Activated CD8-positive, alpha-beta memory T cell treated with anti-CD3 and anti-CD28 coated beads, Interleukin-2, amount 10 ng/mL, durations not matched to agents 7 days and 5 days (primary cell): ENCODE data around the gene CCSER1. TPM values are rescaled to one million over a fixed set of nuclear protein-coding genes. Genes with fewer than 3 reads are reported as not detected.
"Not testable (repeated sequence)": the region's sequence is repeated elsewhere in the genome, so short reads cannot be mapped to it uniquely, and the experiment has no call there.

Experiments
- ATAC-seq: fragments of 150-1000 bp; cut with Tn5 transposase; one replicate; pipeline ENCODE4 v1.10.0; 2021; ENCODE audit warnings: moderate library complexity
- CTCF ChIA-PET: fragments of 350-600 bp; sonication (Branson Sonifier 250); formaldehyde crosslinking; loops from one replicate; lab custom pipeline; 2021; ENCODE audit warnings: antibody characterized with exemption; lab: Charles Lee
- DNase-seq: peaks from one replicate; pipeline ENCODE4 v3.0.0-alpha.2; 2020
- H3K27ac Mint-ChIP-seq: one replicate; pipeline ENCODE4 v1.8.0; 2021; ENCODE audit warnings: mild to moderate bottlenecking, mixed read lengths
- H3K27me3 Mint-ChIP-seq: one replicate; pipeline ENCODE4 v1.8.0; 2021; ENCODE audit warnings: mixed read lengths
- H3K36me3 Mint-ChIP-seq: one replicate; pipeline ENCODE4 v1.8.0; 2021; ENCODE audit warnings: mild to moderate bottlenecking, mixed read lengths
- H3K4me1 Mint-ChIP-seq: one replicate; pipeline ENCODE4 v1.8.0; 2021; ENCODE audit warnings: mixed read lengths
- H3K4me3 Mint-ChIP-seq: one replicate; pipeline ENCODE4 v1.8.0; 2021; ENCODE audit warnings: mild to moderate bottlenecking, moderate library complexity, mixed read lengths
- H3K9me3 Mint-ChIP-seq: one replicate; pipeline ENCODE4 v1.8.0; 2022; ENCODE audit warnings: low read depth, mixed read lengths
- total RNA-seq, 2 experiments: library from RNA; stranded (reverse); gene quantifications; one replicate each; pipeline ENCODE4 v1.2.3, GENCODE V29; 2021

Gene CCSER1
- total RNA-seq, 2 experiments from 2014 or later = 0.16 TPM; not detected in 1

GRCh38 chr4:91064157-91064853, 937.1 kb downstream of the CCSER1 start:
- CTCF ChIA-PET = no interaction called here
- H3K27ac Mint-ChIP-seq = no peak overlapping the region
- DNase-seq = no peak
- no peaks in the 10 kb centered on the region for H3K27me3 Mint-ChIP-seq
- no peak overlapping the region for H3K4me3 Mint-ChIP-seq
- no peak for ATAC-seq
- H3K4me1 Mint-ChIP-seq = no peaks in the 10 kb centered on the region
- H3K9me3 Mint-ChIP-seq = no peaks in the 10 kb centered on the region
- no peaks in the 10 kb centered on the region for H3K36me3 Mint-ChIP-seq

GRCh38 chr4:91065117-91065516, 937.9 kb downstream of the CCSER1 start:
- Mint-ChIP-seq H3K9me3 (no peaks in the 10 kb centered on the region), H3K4me1 (no peaks in the 10 kb centered on the region), H3K36me3 (no peaks in the 10 kb centered on the region), H3K27me3 (no peaks in the 10 kb centered on the region), H3K27ac (no peak overlapping the region), H3K4me3 (no peak overlapping the region)
- DNase-seq = no peak
- CTCF ChIA-PET = no interaction called here
- no peak for ATAC-seq

GRCh38 chr4:91070736-91071135, 943.5 kb downstream of the CCSER1 start:
- H3K27me3 Mint-ChIP-seq = no peaks in the 10 kb centered on the region
- no peaks in the 10 kb centered on the region for H3K4me1 Mint-ChIP-seq
- no peaks in the 10 kb centered on the region for H3K9me3 Mint-ChIP-seq
- CTCF ChIA-PET = no interaction called here
- no peak overlapping the region for H3K27ac Mint-ChIP-seq
- H3K4me3 Mint-ChIP-seq = no peak overlapping the region
- ATAC-seq (no peak), DNase-seq (no peak)
- H3K36me3 Mint-ChIP-seq = no peaks in the 10 kb centered on the region

GRCh38 chr4:91076147-91076546, 949.0 kb downstream of the CCSER1 start:
- DNase-seq = no peak
- no peaks in the 10 kb centered on the region for H3K4me1 Mint-ChIP-seq
- H3K9me3 Mint-ChIP-seq = peaks cover 5% of the 10 kb centered on the region
- no peak overlapping the region for H3K27ac Mint-ChIP-seq
- no peak overlapping the region for H3K4me3 Mint-ChIP-seq
- no peaks in the 10 kb centered on the region for H3K36me3 Mint-ChIP-seq
- ATAC-seq = no peak
- CTCF ChIA-PET = no interaction called here
- H3K27me3 Mint-ChIP-seq = no peaks in the 10 kb centered on the region

- H3K9me3 Mint-ChIP-seq = peaks cover 2% of the 10 kb centered on the region
- no peaks in the 10 kb centered on the region for H3K4me1 Mint-ChIP-seq
- no peak overlapping the region for H3K4me3 Mint-ChIP-seq
- no peak for ATAC-seq
- no peak overlapping the region for H3K27ac Mint-ChIP-seq
- no peaks in the 10 kb centered on the region for H3K27me3 Mint-ChIP-seq
- no peaks in the 10 kb centered on the region for H3K36me3 Mint-ChIP-seq
- CTCF ChIA-PET = no interaction called here
- DNase-seq = no peak
Observed at GRCh38 chr4:91085961-91086360, 958.8 kb downstream of the CCSER1 start.

GRCh38 chr4:91087743-91088142, 960.5 kb downstream of the CCSER1 start:
- no peak for DNase-seq
- Mint-ChIP-seq H3K27me3 (no peaks in the 10 kb centered on the region), H3K36me3 (no peaks in the 10 kb centered on the region), H3K27ac (no peak overlapping the region), H3K4me3 (no peak overlapping the region), H3K4me1 (no peaks in the 10 kb centered on the region), H3K9me3 (peaks cover 2% of the 10 kb centered on the region)
- CTCF ChIA-PET = no interaction called here
- no peak for ATAC-seq

- ATAC-seq (no peak), DNase-seq (no peak)
- Mint-ChIP-seq H3K36me3 (no peaks in the 10 kb centered on the region), H3K4me3 (no peak overlapping the region), H3K27me3 (no peaks in the 10 kb centered on the region), H3K9me3 (peaks cover 4% of the 10 kb centered on the region), H3K4me1 (no peaks in the 10 kb centered on the region), H3K27ac (no peak overlapping the region)
- CTCF ChIA-PET = no interaction called here
Observed at GRCh38 chr4:91089178-91089577, 962.0 kb downstream of the CCSER1 start.

- CTCF ChIA-PET = no interaction called here
- no peak overlapping the region for H3K4me3 Mint-ChIP-seq
- H3K27me3 Mint-ChIP-seq = no peaks in the 10 kb centered on the region
- ATAC-seq (no peak), DNase-seq (no peak)
- H3K36me3 Mint-ChIP-seq = no peaks in the 10 kb centered on the region
- H3K4me1 Mint-ChIP-seq = no peaks in the 10 kb centered on the region
- peaks cover 9% of the 10 kb centered on the region for H3K9me3 Mint-ChIP-seq
- no peak overlapping the region for H3K27ac Mint-ChIP-seq
Observed at GRCh38 chr4:91092398-91092980, 965.3 kb downstream of the CCSER1 start.

GRCh38 chr4:91094220-91094619, 967.0 kb downstream of the CCSER1 start:
- H3K27ac Mint-ChIP-seq, DNase-seq, ATAC-seq, CTCF ChIA-PET, H3K27me3 Mint-ChIP-seq, H3K9me3 Mint-ChIP-seq, H3K4me1 Mint-ChIP-seq, H3K4me3 Mint-ChIP-seq, H3K36me3 Mint-ChIP-seq: not testable (repeated sequence)

- Mint-ChIP-seq H3K27ac (no peak overlapping the region), H3K4me3 (no peak overlapping the region), H3K27me3 (no peaks in the 10 kb centered on the region), H3K9me3 (peaks cover 6% of the 10 kb centered on the region), H3K4me1 (no peaks in the 10 kb centered on the region), H3K36me3 (no peaks in the 10 kb centered on the region)
- CTCF ChIA-PET = no interaction called here
- ATAC-seq = no peak
- no peak for DNase-seq
Observed at GRCh38 chr4:91099666-91100065, 972.5 kb downstream of the CCSER1 start.

- Mint-ChIP-seq H3K27me3 (no peaks in the 10 kb centered on the region), H3K9me3 (no peaks in the 10 kb centered on the region), H3K4me1 (no peaks in the 10 kb centered on the region), H3K27ac (no peak overlapping the region), H3K36me3 (no peaks in the 10 kb centered on the region), H3K4me3 (no peak overlapping the region)
- DNase-seq (no peak), ATAC-seq (no peak)
- CTCF ChIA-PET = no interaction called here
Observed at GRCh38 chr4:91108751-91109150, 981.6 kb downstream of the CCSER1 start.

GRCh38 chr4:91111556-91111955, 984.4 kb downstream of the CCSER1 start:
- H3K27me3 Mint-ChIP-seq = no peaks in the 10 kb centered on the region
- peaks cover 2% of the 10 kb centered on the region for H3K9me3 Mint-ChIP-seq
- H3K4me3 Mint-ChIP-seq = no peak overlapping the region
- H3K36me3 Mint-ChIP-seq = no peaks in the 10 kb centered on the region
- CTCF ChIA-PET = no interaction called here
- H3K27ac Mint-ChIP-seq = no peak overlapping the region
- DNase-seq (no peak), ATAC-seq (no peak)
- H3K4me1 Mint-ChIP-seq = no peaks in the 10 kb centered on the region

- no peaks in the 10 kb centered on the region for H3K4me1 Mint-ChIP-seq
- H3K4me3 Mint-ChIP-seq = no peak overlapping the region
- H3K9me3 Mint-ChIP-seq = peaks cover 2% of the 10 kb centered on the region
- no peaks in the 10 kb centered on the region for H3K27me3 Mint-ChIP-seq
- no peak overlapping the region for H3K27ac Mint-ChIP-seq
- CTCF ChIA-PET = interaction anchor here (0.9 kb wide), 1 partner anchor 11 kb away, joined by 3 read pairs; no protein-coding TSS in a partner anchor
- no peaks in the 10 kb centered on the region for H3K36me3 Mint-ChIP-seq
- DNase-seq (no peak), ATAC-seq (no peak)
Observed at GRCh38 chr4:91113130-91113706, 986.0 kb downstream of the CCSER1 start.

GRCh38 chr4:91114386-91114785, 987.2 kb downstream of the CCSER1 start:
- CTCF ChIA-PET = no interaction called here
- no peak overlapping the region for H3K27ac Mint-ChIP-seq
- DNase-seq (no peak), ATAC-seq (no peak)
- H3K4me1 Mint-ChIP-seq = no peaks in the 10 kb centered on the region
- H3K4me3 Mint-ChIP-seq = no peak overlapping the region
- H3K9me3 Mint-ChIP-seq = peaks cover 2% of the 10 kb centered on the region
- no peaks in the 10 kb centered on the region for H3K27me3 Mint-ChIP-seq
- H3K36me3 Mint-ChIP-seq = no peaks in the 10 kb centered on the region
